Measurements from ENCODE around the gene TAS2R46.
A peak's percentile ranks its signal among the peaks of the same experiment; 100 is the strongest.
"Not testable (repeated sequence)": the region's sequence is repeated elsewhere in the genome, so short reads cannot be mapped to it uniquely, and the experiment has no call there.

The TAS2R46 gene

GRCh38 chr12:11062194-11062593, at the start of gene TAS2R46:
TAS2R46 (minus strand) TSS chr12:11062294; CDS start chr12:11062294, 0 bp downstream.
- DNase-seq, result not testable (repeated sequence)

- DNase-seq, result not testable (repeated sequence)
These were observed 49.1 kb upstream of the TAS2R46 start for GRCh38 chr12:11111213-11111612.

GRCh38 chr12:11108862-11109261, 46.8 kb upstream of the TAS2R46 start:
- no peak for DNase-seq

- DNase-seq, result no peak
These were observed 45.6 kb upstream of the TAS2R46 start for GRCh38 chr12:11107719-11108118.

- DNase-seq, result no peak
These were observed 44.2 kb upstream of the TAS2R46 start for GRCh38 chr12:11106288-11106687.

- DNase-seq, result no peak
These were observed 43.5 kb upstream of the TAS2R46 start for GRCh38 chr12:11105546-11105945.

GRCh38 chr12:11094910-11095309, 32.8 kb upstream of the TAS2R46 start:
- not testable (repeated sequence) for DNase-seq

GRCh38 chr12:11092128-11092527, 30.0 kb upstream of the TAS2R46 start, which contains the start of gene TAS2R43:
TAS2R43 (minus strand) TSS chr12:11092313; CDS start chr12:11092229, 84 bp downstream.
- DNase-seq, result no peak

GRCh38 chr12:11089246-11089645, 27.2 kb upstream of the TAS2R46 start:
- no peak for DNase-seq

GRCh38 chr12:11085419-11085818, 23.3 kb upstream of the TAS2R46 start:
- DNase-seq, result no peak

- no peak for DNase-seq
These were observed 19.9 kb upstream of the TAS2R46 start for GRCh38 chr12:11081987-11082386.

- no peak for DNase-seq
These were observed 16.2 kb upstream of the TAS2R46 start for GRCh38 chr12:11078246-11078645.

GRCh38 chr12:11075642-11076041, 13.5 kb upstream of the TAS2R46 start:
- DNase-seq, result no peak

GRCh38 chr12:11071414-11071813, 9.3 kb upstream of the TAS2R46 start:
- DNase-seq, result no peak

GRCh38 chr12:11070999-11071398, 8.9 kb upstream of the TAS2R46 start:
- DNase-seq, result no peak

- no peak for DNase-seq
These were observed 7.8 kb upstream of the TAS2R46 start for GRCh38 chr12:11069854-11070365.

- DNase-seq, result peak; percentile 44 to 77
These were observed 5.4 kb upstream of the TAS2R46 start for GRCh38 chr12:11067514-11067913.

- DNase-seq, result no peak
These were observed 2.3 kb downstream of the TAS2R46 start for GRCh38 chr12:11059784-11060183.

GRCh38 chr12:11059041-11059440, 3.1 kb downstream of the TAS2R46 start:
- no peak for DNase-seq

- DNase-seq, result no peak
These were observed 6.8 kb downstream of the TAS2R46 start for GRCh38 chr12:11055306-11055705.

GRCh38 chr12:11049806-11050531, 12.1 kb downstream of the TAS2R46 start:
- DNase-seq, result not testable (repeated sequence)

GRCh38 chr12:11041366-11041765, 20.7 kb downstream of the TAS2R46 start:
- not testable (repeated sequence) for DNase-seq

GRCh38 chr12:11040162-11040561, 21.9 kb downstream of the TAS2R46 start:
- DNase-seq, result no peak

GRCh38 chr12:11039171-11039570, 22.9 kb downstream of the TAS2R46 start:
- no peak for DNase-seq

- not testable (repeated sequence) for DNase-seq
These were observed 28.1 kb downstream of the TAS2R46 start for GRCh38 chr12:11033959-11034358.

Data from NCI-H446 (cell line).